ENCODE measurements around the gene PTGER1. TPM values are rescaled to one million over a fixed set of nuclear protein-coding genes. Genes with fewer than 3 reads are reported as not detected.

PTGER1 gene
- total and polyA plus RNA-seq, 2 of the 13 experiments (the other 11 are each of a cell fraction or from before 2014, with no cell fraction given) = 0.13 TPM; not detected in 1

GRCh38 chr19:14517840-14518505, 42.8 kb upstream of the PTGER1 start, which contains the start of gene DNAJB1:
Gene DNAJB1, minus strand, starts transcription at chr19:14518397. Its CDS starts 48 bp downstream, at chr19:14518349.
- Histone ChIP-seq H4K20me1 (ENCODE audit: insufficient read depth, low read length) (peaks cover 35% of the 10 kb centered on the region), H2AFZ (ENCODE audit: low read length) (no peak within 1 kb of the TSS), H3K4me3 (replicated peaks in 1 of 3; ENCODE audit: insufficient read depth in 1 of 3, low read depth in 2 of 3, low read length in 3 of 3) (peak within 1 kb of the TSS; percentile 91 to 98 (median 92)), H3K27me3 (ENCODE audit: control insufficient read depth in 1 of 2, insufficient read depth in 2 of 2, low read length in 2 of 2) (no peaks in the 10 kb centered on the region; a peak in 1 of 5 replicates), H3K9me3 (ENCODE audit: low read length) (no peaks in the 10 kb centered on the region), H3K36me3 (replicated peaks in 1 of 2; ENCODE audit: control insufficient read depth in 1 of 2, insufficient read depth in 2 of 2, low read length in 2 of 2) (peaks cover 9 to 26% of the 10 kb centered on the region in 2 experiments), H3K27ac (ENCODE audit: extremely low read length, insufficient read depth, low read length) (peak within 1 kb of the TSS; percentile 97), H3K9ac (ENCODE audit: insufficient read depth, low read depth, low read length) (peak within 1 kb of the TSS; percentile 98), H3K4me1 (ENCODE audit: insufficient read depth, low read length) (peaks cover 79% of the 10 kb centered on the region), H3K4me2 (ENCODE audit: low read depth, low read length) (peak within 1 kb of the TSS; percentile 96), H3K79me2 (ENCODE audit: insufficient read depth, low read length) (peaks cover 39% of the 10 kb centered on the region)
- ATAC-seq (peak; percentile 61), FAIRE-seq (no peak), DNase-seq (ENCODE audit: low spot score) (peak; percentile 38)
- 0% methylated on average over 8 of the region's 82 CpGs for WGBS (ENCODE audit: low lambda C conversion rate)
- TSS peak; percentile 58 for BruUV-seq (replicated peaks)
- in situ Hi-C loops (cut with HindIII; ENCODE audit: extremely low pct_ligation_motif_present, low pct_unique_long_range_greater_than_20kb) (no loop called here), intact Hi-C loops (cut with micrococcal nuclease; ENCODE audit: unreplicated experiment) (no loop called here)
- POLR2A ChIA-PET = interaction anchor here (0.7 to 5.8 kb wide), 23 partner anchors 8 to 667 kb away, joined by 3 to 123 read pairs (median 5); partner anchors contain the start of genes ASF1B, GIPC1, NDUFB7 and PKN1
- CTCF ChIA-PET (ENCODE audit: low intra/inter-chr PET ratio, low total read pairs) = no interaction called here
- TF ChIP-seq ZNF598 (CRISPR knock-in tag; IDR thresholded peaks at IDR 0.05; ENCODE audit: borderline replicate concordance) (no peak), HIC2 (CRISPR knock-in tag; IDR thresholded peaks at IDR 0.05; ENCODE audit: low read depth) (peak; percentile 15; the same call in 1 of the 2 replicates), POLR2AphosphoS2 (IDR thresholded peaks at IDR 0.05; ENCODE audit: low read depth, low read length) (no peak; the same call in 1 of the 2 replicates), ZNF589 (CRISPR knock-in tag; conservative IDR thresholded peaks at IDR 0.05) (no peak), FOXC1 (CRISPR knock-in tag; IDR thresholded peaks at IDR 0.05; ENCODE audit: borderline replicate concordance) (no peak), ZNF34 (CRISPR knock-in tag; IDR thresholded peaks at IDR 0.05; ENCODE audit: borderline replicate concordance) (no peak), RORA (CRISPR knock-in tag; IDR thresholded peaks at IDR 0.05) (no peak), HOMEZ (CRISPR knock-in tag; IDR thresholded peaks at IDR 0.05; ENCODE audit: low read depth) (peak; percentile 4; the same call in 1 of the 2 replicates), ZNF770 (CRISPR knock-in tag; IDR thresholded peaks at IDR 0.05) (peak; percentile 78; the same call in 1 of the 2 replicates)
- TF ChIP-seq, protein P1, sequence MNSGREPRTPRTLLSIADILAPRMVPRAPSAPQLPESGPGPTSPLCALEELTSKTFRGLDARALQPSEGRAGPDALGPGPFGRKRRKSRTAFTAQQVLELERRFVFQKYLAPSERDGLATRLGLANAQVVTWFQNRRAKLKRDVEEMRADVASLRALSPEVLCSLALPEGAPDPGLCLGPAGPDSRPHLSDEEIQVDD (CRISPR knock-in tag; IDR thresholded peaks at IDR 0.05; ENCODE audit: borderline replicate concordance) = 0 out of 2 replicates have a peak, but pooled peaks have one; percentile 24
